GM06990 (cell line): ENCODE results near the gene MCFD2.

Experiments
- DNase-seq: peaks from one replicate; pipeline ENCODE4 v3.0.0-alpha.2; 2011; ENCODE audit not compliant: insufficient read length; ENCODE audit errors: extremely low read depth
- H3K27me3 ChIP-seq: replicated peaks from 2 replicates; pipeline ENCODE4 v1.6.0; 2011; ENCODE audit warnings: low read length; ENCODE audit not compliant: control insufficient read depth, insufficient read depth
- H3K36me3 ChIP-seq: 2 replicates; pipeline ENCODE4 v1.5.1; 2011; ENCODE audit warnings: low read length; ENCODE audit not compliant: control insufficient read depth, insufficient read depth
- H3K4me3 ChIP-seq: replicated peaks from 2 replicates; pipeline ENCODE4 v1.5.1; 2011; ENCODE audit warnings: low read depth, mild to moderate bottlenecking, control low read depth, low read length
- TF ChIP-seq, protein P1 (sequence below): IDR thresholded peaks from 2 replicates; pipeline ENCODE4 v1.5.1; 2011; ENCODE audit warnings: low read length, control low read depth, mild to moderate bottlenecking, inconsistent platforms; ENCODE audit not compliant: insufficient read depth, poor library complexity, severe bottlenecking

MCFD2 gene

GRCh38 chr2:46866770-46867246, 48.8 kb downstream of the MCFD2 start:
- H3K4me3 ChIP-seq: no peak overlapping the region
- H3K27me3 ChIP-seq: no peaks in the 10 kb centered on the region
- no peak for DNase-seq
- TF ChIP-seq, protein P1, sequence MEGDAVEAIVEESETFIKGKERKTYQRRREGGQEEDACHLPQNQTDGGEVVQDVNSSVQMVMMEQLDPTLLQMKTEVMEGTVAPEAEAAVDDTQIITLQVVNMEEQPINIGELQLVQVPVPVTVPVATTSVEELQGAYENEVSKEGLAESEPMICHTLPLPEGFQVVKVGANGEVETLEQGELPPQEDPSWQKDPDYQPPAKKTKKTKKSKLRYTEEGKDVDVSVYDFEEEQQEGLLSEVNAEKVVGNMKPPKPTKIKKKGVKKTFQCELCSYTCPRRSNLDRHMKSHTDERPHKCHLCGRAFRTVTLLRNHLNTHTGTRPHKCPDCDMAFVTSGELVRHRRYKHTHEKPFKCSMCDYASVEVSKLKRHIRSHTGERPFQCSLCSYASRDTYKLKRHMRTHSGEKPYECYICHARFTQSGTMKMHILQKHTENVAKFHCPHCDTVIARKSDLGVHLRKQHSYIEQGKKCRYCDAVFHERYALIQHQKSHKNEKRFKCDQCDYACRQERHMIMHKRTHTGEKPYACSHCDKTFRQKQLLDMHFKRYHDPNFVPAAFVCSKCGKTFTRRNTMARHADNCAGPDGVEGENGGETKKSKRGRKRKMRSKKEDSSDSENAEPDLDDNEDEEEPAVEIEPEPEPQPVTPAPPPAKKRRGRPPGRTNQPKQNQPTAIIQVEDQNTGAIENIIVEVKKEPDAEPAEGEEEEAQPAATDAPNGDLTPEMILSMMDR: no peak
- no peaks in the 10 kb centered on the region for H3K36me3 ChIP-seq

- Histone ChIP-seq H3K27me3 (no peaks in the 10 kb centered on the region; the same call in 1 of the 2 replicates), H3K36me3 (no peaks in the 10 kb centered on the region), H3K4me3 (no peak overlapping the region)
- DNase-seq: no peak
- TF ChIP-seq, protein P1: no peak
These were observed 50.2 kb downstream of the MCFD2 start for GRCh38 chr2:46865181-46865970.

GRCh38 chr2:46863882-46864281, 51.7 kb downstream of the MCFD2 start:
- Histone ChIP-seq H3K4me3 (no peak overlapping the region), H3K27me3 (no peaks in the 10 kb centered on the region; the same call in 1 of the 2 replicates)
- TF ChIP-seq, protein P1: no peak

GRCh38 chr2:46862514-46862913, 53.1 kb downstream of the MCFD2 start:
- TF ChIP-seq, protein P1: no peak
- DNase-seq: no peak
- Histone ChIP-seq H3K36me3 (no peaks in the 10 kb centered on the region), H3K4me3 (no peak overlapping the region), H3K27me3 (no peaks in the 10 kb centered on the region; the same call in none of the 2 replicates)

More at GRCh38 chr2:46863882-46864281, 51.7 kb downstream of the MCFD2 start:
- H3K36me3 ChIP-seq: no peaks in the 10 kb centered on the region
- DNase-seq: no peak

- no peaks in the 10 kb centered on the region; the same call in none of the 2 replicates for H3K27me3 ChIP-seq
- H3K4me3 ChIP-seq: no peak overlapping the region
- no peak for DNase-seq
- no peaks in the 10 kb centered on the region for H3K36me3 ChIP-seq
- TF ChIP-seq, protein P1: no peak
These were observed 53.7 kb downstream of the MCFD2 start for GRCh38 chr2:46861916-46862315.
